Limb (tissue), 2 donors: ENCODE results near the gene KLHL2.
A peak's percentile ranks its signal among the peaks of the same experiment; 100 is the strongest.
"Not testable (repeated sequence)": the region's sequence is repeated elsewhere in the genome, so short reads cannot be mapped to it uniquely, and the experiment has no call there.

Source experiments
- DNase-seq, 2 donors: peaks; one replicate each; pipeline ENCODE4 v3.0.0-alpha.2; 2016; ENCODE audit errors: extremely low spot score in 2 of 2

Gene KLHL2

GRCh38 chr4:165327211-165328100 is 120.1 kb downstream of the KLHL2 start, which contains the start of gene MSMO1:
Gene MSMO1, plus strand, starts transcription at chr4:165327669. Its CDS starts 5,702 bp downstream, at chr4:165333371.
- DNase-seq = peak; percentile 98 to 99

GRCh38 chr4:165328101-165328425 is 120.7 kb downstream of the KLHL2 start:
- DNase-seq = no peak

GRCh38 chr4:165328708-165329107 is 121.3 kb downstream of the KLHL2 start:
- no peak for DNase-seq

- no peak for DNase-seq
Observed at GRCh38 chr4:165330071-165330470, 122.7 kb downstream of the KLHL2 start.

GRCh38 chr4:165330666-165331065 is 123.3 kb downstream of the KLHL2 start:
- no peak for DNase-seq

GRCh38 chr4:165331359-165331758 is 124.0 kb downstream of the KLHL2 start:
- DNase-seq = no peak

- DNase-seq = no peak
Observed at GRCh38 chr4:165331823-165332222, 124.5 kb downstream of the KLHL2 start.

- no peak for DNase-seq
Observed at GRCh38 chr4:165332502-165332901, 125.1 kb downstream of the KLHL2 start.

- no peak for DNase-seq
Observed at GRCh38 chr4:165335163-165335703, 127.9 kb downstream of the KLHL2 start.

- no peak for DNase-seq
Observed at GRCh38 chr4:165336743-165337142, 129.4 kb downstream of the KLHL2 start.

- not testable (repeated sequence) for DNase-seq
Observed at GRCh38 chr4:165342340-165342739, 135.0 kb downstream of the KLHL2 start.

GRCh38 chr4:165343353-165344191 is 136.2 kb downstream of the KLHL2 start:
- no peak for DNase-seq

GRCh38 chr4:165345666-165346417 is 138.5 kb downstream of the KLHL2 start:
- no peak for DNase-seq

- DNase-seq = no peak
Observed at GRCh38 chr4:165347647-165348569, 140.5 kb downstream of the KLHL2 start.

- no peak for DNase-seq
Observed at GRCh38 chr4:165351359-165352130, 144.2 kb downstream of the KLHL2 start.

- DNase-seq = peak in 1 of 2 donors; percentile 51
Observed at GRCh38 chr4:165355900-165356300, 148.5 kb downstream of the KLHL2 start.

- DNase-seq = no peak
Observed at GRCh38 chr4:165359506-165359905, 152.1 kb downstream of the KLHL2 start.

GRCh38 chr4:165360041-165360695 is 152.8 kb downstream of the KLHL2 start:
- DNase-seq = peak in 1 of 2 donors; percentile 40
